ENCODE data around the gene STAC3.
A peak's percentile ranks its signal among the peaks of the same experiment; 100 is the strongest.

Gene STAC3

DNA sequence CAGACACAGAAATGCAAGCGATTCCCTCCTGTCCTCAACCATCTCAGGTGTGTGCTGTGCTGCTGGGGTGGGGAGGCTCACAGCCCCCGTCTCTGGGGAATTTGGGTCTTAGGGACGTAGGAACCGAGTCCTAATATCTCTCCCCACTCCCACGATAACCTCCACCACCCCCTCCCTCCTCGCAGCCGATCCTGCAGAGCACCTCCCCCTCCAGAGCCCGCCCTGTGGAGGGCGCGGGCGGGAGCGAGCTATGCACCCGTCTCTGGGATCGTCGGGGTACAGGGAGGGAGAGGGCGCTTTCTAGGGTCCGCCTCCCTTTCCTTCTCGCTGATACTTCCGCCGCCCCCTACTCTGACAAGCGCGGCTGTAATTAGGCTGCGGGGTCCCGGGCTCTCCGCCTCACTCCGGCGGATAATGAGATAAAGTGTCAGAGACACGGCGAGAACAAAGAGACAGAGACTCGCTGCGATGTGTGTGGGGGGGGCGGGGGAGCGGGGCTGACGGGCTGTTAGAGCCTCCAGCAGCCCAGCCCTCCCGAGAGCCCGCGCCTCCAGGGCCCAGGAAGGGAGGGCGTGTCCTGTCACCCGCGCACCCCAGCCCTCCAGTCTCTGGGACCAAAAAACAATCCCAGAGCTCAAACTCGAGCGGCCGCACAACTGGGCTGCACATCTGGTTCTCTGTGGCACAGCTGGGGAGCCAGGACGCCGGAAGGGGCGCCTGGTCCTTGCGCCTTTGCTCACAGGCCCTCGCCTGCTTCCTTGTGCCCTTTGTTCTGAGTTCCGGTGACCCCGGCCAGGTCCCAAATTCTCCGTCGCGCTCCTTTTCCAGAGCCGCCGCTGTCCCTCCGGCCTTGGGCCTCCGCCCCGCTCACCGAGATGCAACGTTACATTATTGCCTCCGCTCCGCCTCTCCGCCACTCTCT is 12.8 kb downstream of the STAC3 start:
- peaks cover 35% of the 10 kb centered on the region for H3K4me1 ChIP-seq
- peaks cover 79% of the 10 kb centered on the region for H3K27me3 ChIP-seq
- peaks cover 12% of the 10 kb centered on the region for H3K36me3 ChIP-seq
- TF ChIP-seq, protein P1, sequence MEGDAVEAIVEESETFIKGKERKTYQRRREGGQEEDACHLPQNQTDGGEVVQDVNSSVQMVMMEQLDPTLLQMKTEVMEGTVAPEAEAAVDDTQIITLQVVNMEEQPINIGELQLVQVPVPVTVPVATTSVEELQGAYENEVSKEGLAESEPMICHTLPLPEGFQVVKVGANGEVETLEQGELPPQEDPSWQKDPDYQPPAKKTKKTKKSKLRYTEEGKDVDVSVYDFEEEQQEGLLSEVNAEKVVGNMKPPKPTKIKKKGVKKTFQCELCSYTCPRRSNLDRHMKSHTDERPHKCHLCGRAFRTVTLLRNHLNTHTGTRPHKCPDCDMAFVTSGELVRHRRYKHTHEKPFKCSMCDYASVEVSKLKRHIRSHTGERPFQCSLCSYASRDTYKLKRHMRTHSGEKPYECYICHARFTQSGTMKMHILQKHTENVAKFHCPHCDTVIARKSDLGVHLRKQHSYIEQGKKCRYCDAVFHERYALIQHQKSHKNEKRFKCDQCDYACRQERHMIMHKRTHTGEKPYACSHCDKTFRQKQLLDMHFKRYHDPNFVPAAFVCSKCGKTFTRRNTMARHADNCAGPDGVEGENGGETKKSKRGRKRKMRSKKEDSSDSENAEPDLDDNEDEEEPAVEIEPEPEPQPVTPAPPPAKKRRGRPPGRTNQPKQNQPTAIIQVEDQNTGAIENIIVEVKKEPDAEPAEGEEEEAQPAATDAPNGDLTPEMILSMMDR (IDR thresholded peaks at IDR 0.05; ENCODE audit: low read depth, low read length) = no peak
- no peaks in the 10 kb centered on the region for H3K9me3 ChIP-seq
- no peak for DNase-seq
- H3K4me3 ChIP-seq (ENCODE audit: low read depth, low read length) = peak overlapping the region; percentile 63

DNA sequence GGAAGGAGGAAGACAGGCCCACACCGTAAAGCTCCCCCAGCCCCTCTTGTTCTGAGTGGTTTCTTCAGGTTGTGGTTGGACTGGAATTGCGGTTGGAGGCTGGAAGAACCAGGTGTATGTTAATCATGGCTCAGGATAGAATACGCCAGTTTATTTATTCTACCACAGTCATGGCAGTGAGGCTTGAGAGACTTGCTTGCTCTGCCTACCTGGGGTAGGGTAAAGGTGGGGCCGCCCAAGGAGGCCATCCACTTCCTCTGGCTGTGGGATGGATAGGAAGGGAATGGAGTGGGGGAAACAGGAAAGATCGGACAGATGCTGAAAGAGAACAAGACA is 13.4 kb downstream of the STAC3 start:
- H3K4me3 ChIP-seq (ENCODE audit: low read depth, low read length) = no peak overlapping the region
- H3K4me1 ChIP-seq = peaks cover 35% of the 10 kb centered on the region
- peaks cover 76% of the 10 kb centered on the region for H3K27me3 ChIP-seq
- TF ChIP-seq, protein P1 (IDR thresholded peaks at IDR 0.05; ENCODE audit: low read depth, low read length) = no peak
- H3K9me3 ChIP-seq = no peaks in the 10 kb centered on the region
- H3K36me3 ChIP-seq = peaks cover 18% of the 10 kb centered on the region
- no peak for DNase-seq

GRCh38 chr12:57236925-57237595 is 13.9 kb downstream of the STAC3 start:
- H3K4me3 ChIP-seq (ENCODE audit: low read depth, low read length) = peak overlapping the region; percentile 45
- peaks cover 23% of the 10 kb centered on the region for H3K36me3 ChIP-seq
- DNase-seq = no peak
- peaks cover 35% of the 10 kb centered on the region for H3K4me1 ChIP-seq
- peaks cover 71% of the 10 kb centered on the region for H3K27me3 ChIP-seq
- TF ChIP-seq, protein P1 (IDR thresholded peaks at IDR 0.05; ENCODE audit: low read depth, low read length) = no peak
- no peaks in the 10 kb centered on the region for H3K9me3 ChIP-seq

GRCh38 chr12:57236201-57236924 is 14.6 kb downstream of the STAC3 start:
- no peaks in the 10 kb centered on the region for H3K9me3 ChIP-seq
- no peak for DNase-seq
- H3K36me3 ChIP-seq = peaks cover 30% of the 10 kb centered on the region
- TF ChIP-seq, protein P1 (IDR thresholded peaks at IDR 0.05; ENCODE audit: low read depth, low read length) = no peak
- peaks cover 32% of the 10 kb centered on the region for H3K4me1 ChIP-seq
- peak overlapping the region; percentile 45 for H3K4me3 ChIP-seq (ENCODE audit: low read depth, low read length)
- peaks cover 64% of the 10 kb centered on the region for H3K27me3 ChIP-seq

DNA sequence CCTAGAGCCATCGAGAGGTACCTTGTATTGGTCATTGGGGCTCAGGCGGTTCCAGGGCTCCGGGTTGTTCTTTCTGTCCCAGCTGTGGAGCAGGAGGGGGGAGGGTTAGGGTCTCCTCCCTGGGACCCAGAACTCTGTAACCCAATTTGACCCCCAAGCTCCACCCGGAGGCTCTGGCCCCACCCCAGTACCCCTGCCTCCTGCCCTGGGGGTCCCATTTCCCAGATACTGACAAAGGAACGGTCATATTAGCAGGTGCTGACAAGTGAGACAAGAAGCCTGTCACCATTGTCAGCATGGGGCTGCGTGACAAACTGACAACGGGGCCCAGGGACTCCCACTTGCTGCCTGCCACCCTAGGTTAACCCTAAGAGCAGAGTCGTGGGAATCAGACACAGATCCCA is 15.3 kb downstream of the STAC3 start:
- H3K4me3 ChIP-seq (ENCODE audit: low read depth, low read length) = peak overlapping the region; percentile 45
- H3K36me3 ChIP-seq = peaks cover 37% of the 10 kb centered on the region
- no peaks in the 10 kb centered on the region for H3K9me3 ChIP-seq
- no peak for DNase-seq
- peaks cover 58% of the 10 kb centered on the region for H3K27me3 ChIP-seq
- peaks cover 26% of the 10 kb centered on the region for H3K4me1 ChIP-seq
- TF ChIP-seq, protein P1 (IDR thresholded peaks at IDR 0.05; ENCODE audit: low read depth, low read length) = no peak
